Stimulated activated CD4-positive, alpha-beta T cell treated with anti-CD3 and anti-CD28 coated beads, Interleukin-12 subunit alpha, Interleukin-12 subunit beta, amount 100 ng/mL, for 24 hours (primary cell): ENCODE data around the gene SLC20A1.
A peak's percentile ranks its signal among the peaks of the same experiment; 100 is the strongest.
"Not testable (repeated sequence)": the region's sequence is repeated elsewhere in the genome, so short reads cannot be mapped to it uniquely, and the experiment has no call there.

ENCODE experiments used
- DNase-seq, 2 experiments: peaks; one replicate each; pipeline ENCODE4 v3.0.0-alpha.2; 2020; ENCODE audit warnings: low read depth in 2 of 2

Gene SLC20A1

DNA sequence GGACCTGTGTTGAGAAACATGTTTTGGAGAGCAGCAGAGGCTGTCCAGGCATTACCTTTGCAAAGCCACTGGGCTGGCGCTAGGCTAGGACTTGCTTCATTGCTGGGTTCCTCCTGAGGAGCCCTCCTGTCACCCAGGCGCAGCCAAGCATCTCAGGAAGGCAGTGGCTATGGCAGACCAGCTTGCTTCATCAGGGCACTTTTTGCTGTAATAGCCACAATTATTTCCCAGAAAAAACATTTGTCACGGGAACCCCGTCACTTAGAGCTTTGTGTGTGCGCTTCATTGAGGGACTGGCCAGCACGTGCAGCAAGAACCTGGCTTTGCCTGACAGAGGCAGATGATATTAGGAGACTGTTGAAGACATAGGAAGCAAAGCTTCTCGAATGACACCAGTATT is 36.4 kb downstream of the SLC20A1 start:
- no peak for DNase-seq

DNA sequence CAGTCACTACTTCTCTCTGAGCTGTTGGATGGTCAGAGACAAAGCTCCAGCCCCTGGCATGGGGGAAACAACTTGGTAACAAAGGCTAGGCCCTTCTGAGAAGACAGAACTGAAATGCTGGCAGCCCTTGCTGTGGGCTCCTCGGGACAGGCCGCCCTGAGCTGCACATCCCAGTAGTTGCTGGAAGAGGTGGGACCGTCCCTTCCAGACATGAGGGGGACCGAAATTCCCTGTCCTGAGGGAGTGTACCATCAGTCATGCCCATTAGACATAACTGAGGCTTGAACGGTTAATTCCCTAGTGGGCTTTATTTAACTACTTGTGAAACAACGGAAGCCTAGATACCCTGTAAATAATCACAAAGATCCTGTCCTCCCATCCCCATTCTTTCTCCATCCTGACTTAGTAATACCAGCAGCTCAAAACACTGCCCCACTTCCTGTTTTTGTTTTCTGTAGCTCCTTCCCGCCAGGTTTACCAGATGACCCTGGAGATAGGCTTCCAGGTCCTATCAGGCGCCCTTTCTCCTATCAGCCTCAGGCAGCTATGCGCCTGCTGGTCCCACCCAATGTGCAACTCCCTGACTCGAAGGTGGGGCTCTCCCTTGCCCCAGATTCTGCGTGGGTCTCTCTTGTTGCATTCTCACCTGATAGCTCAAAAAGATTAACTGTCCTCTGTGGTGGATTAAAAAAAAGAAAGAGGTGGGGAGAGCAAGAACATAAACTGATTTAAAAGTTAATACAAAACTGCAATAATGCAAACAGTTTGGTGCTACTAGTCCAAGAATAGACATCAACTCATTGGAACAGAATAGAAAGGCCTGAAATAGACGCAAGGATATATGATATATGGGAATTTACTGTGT is 38.0 kb downstream of the SLC20A1 start:
- no peak for DNase-seq

DNA sequence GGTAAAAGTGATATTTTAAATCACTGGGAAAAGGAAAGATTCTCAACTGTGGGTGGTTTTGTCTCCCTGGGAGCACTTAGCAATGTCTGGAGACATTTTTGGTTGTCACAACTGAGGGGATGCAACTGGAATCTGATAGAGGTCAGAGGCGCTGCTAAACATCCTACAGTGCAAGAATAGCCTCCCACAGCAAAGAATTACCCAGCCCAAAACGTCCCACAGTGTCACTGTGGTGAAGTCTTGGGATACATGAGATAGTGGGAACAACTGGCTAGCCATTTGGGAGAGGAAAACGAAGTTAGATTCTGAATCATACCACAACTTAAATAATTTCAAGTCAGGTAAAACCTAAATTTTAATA is 38.7 kb downstream of the SLC20A1 start:
- DNase-seq, result no peak

DNA sequence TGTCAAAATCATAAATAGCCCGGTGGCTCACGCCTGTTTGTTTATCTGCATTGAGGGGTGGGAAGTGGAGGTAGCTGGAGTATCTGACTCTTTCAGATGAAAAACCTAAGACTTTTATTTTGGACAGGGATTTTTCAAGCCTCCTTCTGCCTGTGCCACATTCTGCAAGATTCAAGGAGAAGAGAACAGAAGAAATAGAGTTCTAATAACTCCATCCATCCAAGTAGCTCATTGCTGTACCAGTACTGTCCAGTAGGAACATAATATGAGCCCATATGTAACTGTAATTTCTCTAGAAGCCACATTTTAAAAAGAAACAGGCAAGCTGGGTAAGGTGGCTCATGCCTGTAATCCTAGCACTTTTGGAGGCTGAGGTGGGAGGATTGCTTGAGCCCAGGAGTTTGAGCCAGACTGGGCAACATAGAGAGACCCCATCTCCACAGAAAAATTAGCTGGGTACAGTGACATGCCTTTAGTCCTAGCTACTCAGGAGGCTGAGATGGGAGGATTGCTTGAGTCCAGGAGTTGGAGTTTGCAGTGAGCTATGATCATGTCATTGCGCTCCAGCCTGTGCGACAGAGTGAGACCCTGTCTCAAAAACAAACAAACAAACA is 39.6 kb downstream of the SLC20A1 start:
- no peak for DNase-seq

DNA sequence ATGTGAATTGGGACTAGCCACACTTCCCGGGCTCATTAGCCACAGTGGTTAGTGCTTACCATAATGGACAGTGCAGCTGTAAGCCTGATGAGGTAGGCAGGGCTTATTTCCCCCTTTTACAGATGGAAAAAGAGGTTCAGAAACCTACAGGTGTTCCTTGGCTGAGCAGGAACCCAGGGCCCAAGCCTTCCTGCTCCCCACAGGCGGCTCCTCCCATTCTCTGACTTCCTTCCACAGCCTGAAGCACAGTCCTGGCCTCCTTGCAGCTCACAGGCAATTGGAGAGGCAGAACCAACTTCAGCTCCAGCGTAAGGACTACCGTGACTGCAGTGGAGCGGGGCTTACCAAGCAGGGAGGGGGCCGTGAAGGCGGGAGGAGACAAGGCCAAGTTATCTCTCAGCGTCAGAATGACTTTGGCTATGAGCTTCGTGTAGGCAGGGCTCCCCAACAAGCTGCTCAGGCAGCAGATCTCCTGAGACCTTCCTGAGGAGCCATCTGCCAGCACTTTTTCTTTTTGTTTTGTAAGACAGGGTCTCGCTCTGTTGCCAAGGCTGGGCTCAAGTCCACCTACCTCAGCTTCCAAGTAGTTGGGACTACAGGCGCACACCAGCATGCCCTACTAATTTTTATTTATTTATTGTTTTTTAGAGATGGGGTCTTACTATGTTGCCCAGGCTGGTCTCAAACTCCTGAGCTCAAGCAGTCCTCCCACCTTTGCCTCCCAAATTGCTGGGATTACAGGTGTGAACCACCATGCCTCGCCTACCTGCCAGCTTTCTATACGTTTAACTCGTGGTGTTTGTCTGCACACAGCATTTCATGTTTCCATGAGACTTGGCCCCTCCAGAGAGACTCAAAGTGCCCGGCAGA is 40.8 kb downstream of the SLC20A1 start:
- no peak for DNase-seq

DNA sequence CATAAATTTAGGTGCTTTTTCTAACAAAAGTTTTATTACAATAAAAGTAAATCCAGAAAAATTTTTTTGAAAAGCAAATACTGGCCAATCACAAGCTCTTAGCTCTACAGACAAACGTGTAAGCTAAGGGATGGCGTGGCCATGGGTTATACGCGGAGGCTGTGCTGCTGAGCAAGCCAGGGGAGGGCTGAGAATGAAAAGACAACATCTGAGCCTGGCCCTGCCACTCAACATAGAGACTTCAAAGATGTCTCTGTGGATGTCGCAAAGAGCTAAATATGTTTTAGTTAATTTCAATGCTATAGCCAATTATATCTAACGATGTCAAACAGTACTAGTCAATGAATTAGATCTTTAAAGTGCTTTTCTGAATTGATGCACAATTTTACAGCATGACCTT is 41.8 kb downstream of the SLC20A1 start:
- no peak for DNase-seq

DNA sequence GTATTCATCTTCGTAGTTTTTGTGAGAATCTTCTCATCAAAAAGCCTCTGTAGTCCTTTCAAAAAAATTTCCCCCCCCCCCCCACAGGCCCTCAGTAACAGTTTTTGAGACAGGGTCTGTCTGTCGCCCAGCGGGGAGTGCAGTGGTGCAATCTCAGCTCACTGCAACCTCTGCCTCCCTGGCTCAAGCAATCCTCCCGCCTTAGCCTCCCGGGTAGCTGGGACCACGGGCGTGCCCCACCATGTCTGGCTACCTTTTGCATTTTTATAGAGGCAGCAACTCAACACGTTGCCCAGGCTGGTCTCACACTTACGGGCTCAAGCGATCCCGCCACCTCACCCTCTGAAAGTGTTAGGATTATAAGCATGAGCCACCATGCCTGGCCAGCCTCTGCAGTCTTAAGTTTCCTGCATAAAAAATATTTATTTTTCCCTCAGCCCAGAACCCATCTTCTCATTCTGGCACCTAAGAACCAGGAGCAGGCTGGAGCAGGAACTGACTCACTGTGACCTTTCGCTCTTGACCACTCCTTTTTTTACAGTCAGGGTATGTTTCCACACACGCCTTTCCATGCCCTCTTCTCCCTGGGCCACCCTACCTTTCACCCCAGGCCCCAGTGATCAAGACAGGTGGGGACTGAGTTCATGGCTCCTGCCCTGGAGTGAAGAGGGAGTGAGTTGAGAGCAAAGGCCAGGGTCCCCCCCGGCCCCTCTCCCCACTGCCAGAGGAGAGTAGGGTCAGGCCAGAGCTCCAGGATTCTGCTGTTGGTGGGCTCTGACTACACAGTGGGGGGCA is 42.5 kb downstream of the SLC20A1 start:
- no peak for DNase-seq

DNA sequence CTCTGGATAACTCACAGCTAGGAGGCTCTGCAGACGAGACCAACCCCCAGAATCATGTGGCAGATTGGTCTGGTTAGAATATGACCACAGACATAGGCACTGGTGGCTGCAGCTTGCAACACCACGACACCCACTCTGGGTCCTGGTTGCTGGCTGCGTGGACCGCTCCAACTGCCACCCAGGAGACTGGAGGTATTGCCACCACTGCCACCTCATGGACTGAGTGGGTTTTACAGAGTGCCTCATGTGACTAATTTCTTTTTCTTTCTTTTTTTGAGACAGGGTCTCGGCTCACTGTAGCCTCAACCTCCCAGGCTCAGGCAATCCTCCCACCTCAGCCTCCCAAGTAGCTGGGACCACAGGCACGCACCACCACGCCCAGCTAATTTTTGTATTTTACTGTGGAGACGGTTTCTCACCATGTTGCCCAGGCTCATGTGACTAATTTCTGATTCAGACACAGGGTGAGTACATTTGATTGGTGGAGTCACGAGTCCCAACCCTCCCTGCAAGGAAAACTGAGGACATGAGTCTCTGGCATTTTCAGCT is 45.2 kb downstream of the SLC20A1 start:
- peak in 1 of 2 experiments; percentile 50 for DNase-seq

DNA sequence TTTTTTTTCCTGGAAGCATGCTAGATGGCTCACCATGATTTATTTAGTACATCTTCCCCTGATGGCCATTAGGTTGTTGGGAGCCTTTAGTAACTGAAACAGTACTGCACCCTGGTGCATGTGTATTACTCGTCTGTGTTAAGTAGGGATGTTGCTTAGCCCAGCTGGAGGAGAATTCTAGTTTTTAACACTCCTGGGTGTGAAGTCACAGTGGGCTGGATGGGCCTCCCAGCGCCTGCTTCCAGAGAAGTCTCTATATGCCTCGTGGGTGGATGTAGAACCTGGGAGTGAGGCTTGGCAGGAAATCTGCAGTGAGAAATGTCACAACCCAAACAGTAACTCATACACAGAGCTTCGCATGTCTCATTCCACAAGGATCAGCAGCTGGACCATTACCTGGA is 46.1 kb downstream of the SLC20A1 start:
- DNase-seq, result no peak

DNA sequence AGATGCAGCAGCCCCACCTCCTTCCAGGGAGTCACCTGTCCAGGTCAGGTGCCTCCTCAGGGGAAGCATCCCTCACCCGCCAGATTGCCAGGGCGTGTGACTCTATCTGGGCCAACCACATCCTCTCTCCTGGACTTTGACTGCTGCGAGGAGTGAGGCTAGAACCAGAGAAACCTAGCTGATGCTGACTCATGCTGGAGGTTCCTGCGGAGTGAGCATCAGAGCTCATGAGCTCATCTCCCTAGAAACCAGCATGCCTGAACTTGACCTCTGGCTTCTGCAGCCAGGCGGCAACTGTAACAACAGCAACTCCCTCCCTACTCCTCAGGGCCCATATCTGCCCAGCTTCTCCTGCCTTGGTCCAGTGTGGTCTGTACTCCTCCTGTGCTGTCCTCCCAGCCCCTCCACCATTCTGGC is 46.8 kb downstream of the SLC20A1 start:
- DNase-seq, result peak; percentile 23 to 46

DNA sequence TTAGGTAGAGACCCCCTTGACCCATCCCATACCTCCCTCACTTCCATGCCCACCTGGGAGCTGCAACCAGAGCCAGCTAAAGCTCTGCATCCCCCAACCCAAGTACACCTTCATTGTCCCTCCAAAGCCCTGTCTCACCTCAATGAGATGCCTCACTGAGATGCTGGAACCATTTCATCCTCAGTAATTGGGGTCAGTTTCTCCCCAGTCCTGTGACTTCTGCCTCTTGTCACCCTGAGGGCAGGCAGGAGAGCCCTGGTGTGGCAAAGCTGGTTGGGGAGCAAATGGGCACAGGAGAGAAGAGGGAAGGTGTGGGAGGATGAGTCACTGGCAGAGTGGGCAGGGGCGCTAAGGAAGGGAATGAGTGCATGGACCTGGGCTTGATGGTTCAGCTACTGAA is 47.2 kb downstream of the SLC20A1 start:
- peak in 1 of 2 experiments; percentile 24 for DNase-seq

DNA sequence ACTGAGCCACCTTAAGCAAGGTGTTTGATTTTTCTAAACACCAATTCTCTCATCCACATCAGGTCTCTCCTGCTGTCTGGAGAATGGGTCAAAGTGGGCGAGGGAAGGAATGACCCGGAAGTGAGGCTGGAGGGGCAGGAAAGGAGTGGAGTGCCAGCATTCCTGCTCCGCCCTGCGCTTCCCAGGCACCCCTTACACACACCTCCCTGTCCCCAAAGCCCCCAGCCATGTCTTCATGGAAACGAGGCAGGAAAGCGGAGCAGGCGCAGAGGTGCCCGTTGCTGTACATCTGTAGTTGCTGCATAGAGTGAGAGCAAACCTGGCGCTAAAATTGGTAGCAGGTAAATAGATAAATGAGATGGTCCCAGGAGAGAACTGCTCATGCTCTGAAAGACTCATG is 47.9 kb downstream of the SLC20A1 start:
- DNase-seq, result no peak

DNA sequence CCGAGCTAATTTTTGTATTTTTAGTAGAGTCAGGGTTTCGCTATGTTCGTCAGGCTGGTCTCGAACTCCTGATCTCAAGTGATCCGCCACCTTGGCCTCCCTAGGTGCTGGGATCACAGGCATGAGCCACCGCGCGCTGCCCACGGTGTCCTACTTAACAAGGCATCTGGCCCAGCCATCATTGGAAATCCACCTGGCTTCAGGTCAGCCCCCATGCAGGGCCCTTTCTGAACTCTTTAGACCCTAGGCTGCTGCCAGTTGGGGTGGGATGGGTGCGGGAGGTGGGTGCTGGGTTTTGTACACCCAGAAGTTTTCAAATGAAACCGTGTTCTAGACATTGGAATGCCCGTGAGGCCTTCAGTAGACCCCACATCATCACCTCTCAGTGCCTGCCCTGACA is 48.4 kb downstream of the SLC20A1 start:
- no peak for DNase-seq

DNA sequence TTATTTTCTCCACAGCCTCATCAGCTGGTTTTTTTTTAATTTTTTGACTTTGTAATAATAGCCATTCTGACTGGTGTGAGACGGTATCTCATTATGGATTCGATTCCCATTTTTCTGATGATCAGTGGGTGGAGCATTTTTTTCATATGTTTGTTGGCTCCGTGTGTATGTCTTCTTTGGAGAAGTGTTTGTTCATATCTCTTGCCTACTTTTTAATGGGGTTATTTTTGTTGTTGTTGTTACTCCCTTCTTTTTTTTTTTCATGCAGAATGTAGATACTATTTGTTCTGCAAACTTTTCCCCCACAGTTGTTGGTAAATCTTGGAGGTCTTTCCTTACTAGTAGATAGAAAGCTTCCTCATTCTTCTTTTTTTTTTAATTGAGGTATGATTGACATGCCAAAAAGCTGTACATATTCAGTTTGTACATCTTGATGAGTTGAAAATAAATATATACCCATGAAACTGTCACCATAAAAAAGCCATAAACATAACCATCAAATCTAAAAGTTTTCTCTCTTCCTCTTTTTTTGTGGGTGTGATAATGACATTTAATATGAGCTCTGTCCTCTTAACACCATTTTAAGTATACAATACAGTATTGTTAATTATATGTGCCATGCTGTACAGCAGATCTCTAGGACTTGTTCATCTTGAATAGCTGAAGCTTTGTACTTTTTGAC is 53.2 kb downstream of the SLC20A1 start:
- no peak for DNase-seq

DNA sequence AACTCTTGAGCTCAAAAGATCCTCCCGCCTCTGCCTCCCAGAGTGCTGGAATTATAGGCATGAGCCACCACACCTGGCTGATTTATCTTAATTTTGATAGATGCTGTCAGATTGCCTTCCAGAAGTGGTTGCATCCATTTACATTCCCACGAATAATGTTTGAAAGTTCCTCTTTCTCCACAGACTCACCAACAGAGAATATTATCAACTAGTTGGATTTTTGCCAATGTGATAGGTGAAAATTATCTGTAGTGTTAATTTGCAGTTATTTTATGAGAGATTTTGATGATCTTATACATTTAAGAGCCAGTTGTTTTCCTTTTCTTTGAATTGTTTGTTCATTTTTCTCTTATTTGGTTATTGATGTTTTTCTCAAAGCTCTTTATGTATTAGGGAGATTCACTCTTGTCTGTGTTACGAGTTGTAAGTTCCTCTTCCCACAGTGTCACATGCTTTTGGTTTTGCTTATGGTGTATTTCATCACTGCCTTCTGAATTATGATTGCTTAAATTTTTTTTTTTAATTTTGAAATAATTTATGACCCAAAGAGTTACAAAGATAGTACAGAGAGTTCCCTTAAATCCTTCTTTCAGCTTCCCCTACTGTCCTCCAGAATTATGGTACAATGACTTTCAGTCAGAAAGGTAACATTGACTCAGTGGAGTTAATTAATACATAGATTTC is 54.4 kb downstream of the SLC20A1 start:
- no peak for DNase-seq

DNA sequence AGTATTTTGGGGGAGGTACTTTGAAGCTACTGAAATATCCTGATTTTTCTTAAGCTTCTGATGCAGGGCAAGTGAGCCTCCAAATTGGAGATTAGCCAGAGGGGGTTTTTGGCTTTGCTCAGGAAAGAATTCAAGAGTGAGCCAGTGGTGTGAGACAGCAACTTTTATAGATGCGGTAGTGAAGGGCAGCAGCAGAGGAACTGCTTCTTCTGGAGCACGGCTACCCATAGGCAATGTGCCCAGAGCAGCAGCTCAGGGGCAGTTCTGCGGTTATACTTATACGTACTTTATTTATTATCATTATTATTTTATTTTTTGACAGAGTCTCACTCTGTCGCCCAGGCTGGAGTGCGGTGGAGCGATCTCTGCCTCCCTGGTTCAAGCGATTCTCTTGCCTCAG is 55.3 kb downstream of the SLC20A1 start:
- no peak for DNase-seq

DNA sequence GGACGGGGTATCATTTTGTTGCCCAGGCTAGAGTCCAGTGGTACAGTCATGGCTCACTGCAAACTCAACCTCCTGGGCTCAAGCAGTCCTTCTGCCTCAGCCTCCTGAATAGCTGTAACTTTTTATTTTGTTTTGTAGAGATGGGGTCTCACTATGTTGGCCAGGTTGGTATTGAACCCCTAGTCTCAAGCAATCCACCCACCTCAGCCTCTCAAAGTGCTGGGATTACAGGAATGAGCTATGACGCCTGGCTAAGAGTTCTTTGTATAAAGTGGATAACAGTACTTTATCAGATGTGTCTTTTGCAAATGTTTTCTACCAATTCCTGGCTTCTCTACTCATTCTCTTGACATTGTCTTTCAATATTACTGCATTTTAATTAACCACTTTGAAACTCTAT is 57.9 kb downstream of the SLC20A1 start:
- no peak for DNase-seq

DNA sequence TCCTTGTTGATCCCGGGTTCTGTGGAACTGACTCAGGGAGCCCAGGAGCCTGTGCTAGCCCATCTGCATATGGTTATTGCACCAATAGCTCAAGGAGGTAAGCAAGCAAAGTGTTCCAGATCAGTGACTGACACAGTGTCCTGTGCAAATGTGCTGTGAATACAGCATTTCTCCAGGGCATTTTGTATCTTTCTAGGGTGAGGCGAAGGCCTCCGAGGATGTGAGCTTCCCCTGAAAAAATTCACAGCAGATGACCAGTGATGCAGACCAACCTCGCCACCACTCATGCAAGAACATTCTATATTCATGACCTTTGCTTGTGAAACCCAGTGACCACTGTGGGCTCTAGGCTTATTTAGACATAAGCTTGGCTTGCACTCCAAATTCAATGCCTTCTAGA is 59.8 kb downstream of the SLC20A1 start:
- DNase-seq, result no peak

DNA sequence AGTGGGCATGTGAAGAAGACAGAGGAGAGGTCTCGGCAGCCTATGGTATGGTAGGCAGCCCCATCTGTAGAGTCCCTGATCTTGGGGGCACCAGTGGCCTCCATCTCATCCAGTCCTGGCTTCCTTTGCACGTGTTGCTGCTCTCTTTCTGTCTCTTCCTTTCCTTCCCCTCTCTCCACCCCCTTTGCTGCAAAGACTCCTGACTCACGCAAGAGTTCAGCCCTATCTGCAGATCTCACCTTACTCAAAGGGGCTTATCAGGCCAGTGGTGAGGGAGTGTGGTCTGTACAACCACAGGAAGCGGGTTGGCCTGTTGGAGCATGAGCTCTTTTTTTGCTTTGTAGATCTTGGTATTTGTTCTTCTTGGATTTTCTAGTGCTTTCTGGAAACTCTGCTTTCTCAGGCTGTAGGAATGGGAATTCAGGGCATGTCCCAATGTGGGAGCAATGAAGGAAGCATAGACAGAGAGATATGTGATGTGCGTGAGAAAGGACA is 60.5 kb downstream of the SLC20A1 start:
- DNase-seq, result peak in 1 of 2 experiments; percentile 24

DNA sequence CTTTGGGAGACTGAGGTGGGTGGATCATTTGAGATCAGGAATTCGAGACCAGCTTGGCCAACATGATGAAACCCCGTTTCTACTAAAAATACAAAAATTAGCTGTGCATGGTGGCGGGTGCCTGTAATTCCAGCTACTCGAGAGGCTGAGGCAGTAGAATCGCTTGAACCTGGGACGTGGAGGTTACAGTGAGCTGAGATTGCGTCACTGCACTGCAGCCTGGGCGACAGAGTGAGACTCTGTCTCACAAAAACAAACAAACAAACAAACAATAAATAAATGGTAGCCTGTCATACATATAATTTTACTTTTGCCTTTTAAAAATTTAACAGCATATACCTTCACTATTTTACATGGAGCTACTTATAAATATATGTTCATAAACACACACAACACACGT is 61.2 kb downstream of the SLC20A1 start:
- DNase-seq, result not testable (repeated sequence)
